Ascending aorta (tissue), 2 donors: Measurements from ENCODE around the gene PLXNA4. TPM values are rescaled to one million over a fixed set of nuclear protein-coding genes. Genes with fewer than 3 reads are reported as not detected.
A peak's percentile ranks its signal among the peaks of the same experiment; 100 is the strongest.

Experiments used
- DNase-seq, 2 donors: peaks; one replicate each; pipeline ENCODE4 v3.0.0-alpha.2; 2019; ENCODE audit warnings: low spot score in 2 of 2
- H3K27ac ChIP-seq, 2 donors: fragments of 200-600 bp; sonication (generic); one replicate each; pipeline ENCODE4 v1.5.1; 2016 to 2017; ENCODE audit warnings: mild to moderate bottlenecking in 1 of 2
- H3K27me3 ChIP-seq: fragments of 200-600 bp; sonication (generic); one replicate; pipeline ENCODE4 v1.5.1; 2017
- H3K36me3 ChIP-seq, 2 donors: fragments of 200-600 bp; sonication (generic); one replicate each; pipeline ENCODE4 v1.5.1; 2016
- H3K4me1 ChIP-seq, 2 donors: fragments of 200-600 bp; sonication (generic); one replicate each; pipeline ENCODE4 v1.5.1; 2016 to 2017; ENCODE audit warnings: mild to moderate bottlenecking in 1 of 2
- H3K4me3 ChIP-seq, 2 donors: fragments of 200-600 bp; sonication (generic); one replicate each; pipeline ENCODE4 v1.5.1; 2016 to 2017; ENCODE audit warnings: mild to moderate bottlenecking in 1 of 2
- H3K9me3 ChIP-seq, 2 donors: fragments of 200-600 bp; sonication (generic); one replicate each; pipeline ENCODE4 v1.5.1; 2016
- intact Hi-C: fragments of 100-400 bp; cut with DNase I; formaldehyde crosslinking; loops from one replicate; pipeline ENCODE4 v1.15.1; 2023
- total RNA-seq: library from RNA; depleted of rRNA; stranded (reverse); fragments of >200 nt; gene quantifications from one replicate; pipeline ENCODE4 v1.1.0, GENCODE V29; 2016
- TF ChIP-seq, protein P1 (sequence below), 3 experiments: fragments of 200-600 bp in 2 of 3; fragments of 450-650 bp in 1 of 3; sonication (generic) in 2 of 3; IDR thresholded peaks; one replicate each; pipeline ENCODE4 v1.5.1; 2016 to 2019; ENCODE audit warnings: antibody characterized with exemption in 3 of 3, mild to moderate bottlenecking in 1 of 3, moderate library complexity in 1 of 3

The PLXNA4 gene
- total RNA-seq, 1 donor from 2014 or later: 27.1 TPM

GRCh38 chr7:132351954-132352499 lies 224.2 kb downstream of the PLXNA4 start:
- H3K36me3 ChIP-seq: no peaks in the 10 kb centered on the region
- H3K9me3 ChIP-seq: no peaks in the 10 kb centered on the region
- TF ChIP-seq, protein P1, sequence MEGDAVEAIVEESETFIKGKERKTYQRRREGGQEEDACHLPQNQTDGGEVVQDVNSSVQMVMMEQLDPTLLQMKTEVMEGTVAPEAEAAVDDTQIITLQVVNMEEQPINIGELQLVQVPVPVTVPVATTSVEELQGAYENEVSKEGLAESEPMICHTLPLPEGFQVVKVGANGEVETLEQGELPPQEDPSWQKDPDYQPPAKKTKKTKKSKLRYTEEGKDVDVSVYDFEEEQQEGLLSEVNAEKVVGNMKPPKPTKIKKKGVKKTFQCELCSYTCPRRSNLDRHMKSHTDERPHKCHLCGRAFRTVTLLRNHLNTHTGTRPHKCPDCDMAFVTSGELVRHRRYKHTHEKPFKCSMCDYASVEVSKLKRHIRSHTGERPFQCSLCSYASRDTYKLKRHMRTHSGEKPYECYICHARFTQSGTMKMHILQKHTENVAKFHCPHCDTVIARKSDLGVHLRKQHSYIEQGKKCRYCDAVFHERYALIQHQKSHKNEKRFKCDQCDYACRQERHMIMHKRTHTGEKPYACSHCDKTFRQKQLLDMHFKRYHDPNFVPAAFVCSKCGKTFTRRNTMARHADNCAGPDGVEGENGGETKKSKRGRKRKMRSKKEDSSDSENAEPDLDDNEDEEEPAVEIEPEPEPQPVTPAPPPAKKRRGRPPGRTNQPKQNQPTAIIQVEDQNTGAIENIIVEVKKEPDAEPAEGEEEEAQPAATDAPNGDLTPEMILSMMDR (IDR thresholded peaks at IDR 0.05): no peak
- H3K4me3 ChIP-seq: peak overlapping the region; percentile 35
- intact Hi-C loops: loop anchor here (2.0 to 5.0 kb wide), 4 partner anchors 27 to 120 kb away; no protein-coding TSS in a partner anchor
- peak; percentile 11 to 83 for DNase-seq
- H3K27me3 ChIP-seq: no peaks in the 10 kb centered on the region
- H3K4me1 ChIP-seq: peaks cover 0 to 12% of the 10 kb centered on the region in 2 donors
- H3K27ac ChIP-seq: peak overlapping the region; percentile 60 to 87

DNA sequence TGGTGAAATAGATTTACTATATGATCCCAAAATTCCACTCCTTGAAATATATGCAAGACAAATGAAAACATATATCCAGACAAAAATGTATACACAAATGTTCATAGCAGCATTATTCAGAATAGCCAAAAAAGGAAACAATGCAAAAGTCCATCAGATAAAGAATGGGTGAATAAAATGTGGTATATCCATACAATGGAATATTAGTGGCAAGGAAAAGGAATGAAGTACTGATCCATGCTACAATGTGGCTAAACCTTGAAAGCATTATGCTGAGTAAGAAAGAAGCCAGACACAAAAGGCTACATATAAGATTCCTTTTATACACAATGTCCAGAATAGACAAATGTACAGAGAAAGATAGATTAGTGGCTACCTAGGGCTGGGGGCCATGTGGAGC lies 225.5 kb downstream of the PLXNA4 start:
- H3K27ac ChIP-seq: peak overlapping the region in 1 of 2 donors; percentile 87
- peaks cover 0 to 14% of the 10 kb centered on the region in 2 donors for H3K4me1 ChIP-seq
- DNase-seq: no peak
- H3K4me3 ChIP-seq: no peak overlapping the region
- H3K36me3 ChIP-seq: no peaks in the 10 kb centered on the region
- TF ChIP-seq, protein P1 (IDR thresholded peaks at IDR 0.05): no peak
- no peaks in the 10 kb centered on the region for H3K9me3 ChIP-seq
- intact Hi-C loops: loop anchor here (5.0 kb wide), 2 partner anchors 82 to 122 kb away; no protein-coding TSS in a partner anchor
- H3K27me3 ChIP-seq: no peaks in the 10 kb centered on the region

GRCh38 chr7:132349075-132349474 lies 227.2 kb downstream of the PLXNA4 start:
- no peak for DNase-seq
- intact Hi-C loops: no loop called here
- Histone ChIP-seq H3K36me3 (no peaks in the 10 kb centered on the region), H3K4me1 (peaks cover 4 to 15% of the 10 kb centered on the region in 2 donors), H3K4me3 (no peak overlapping the region), H3K27me3 (no peaks in the 10 kb centered on the region), H3K9me3 (no peaks in the 10 kb centered on the region), H3K27ac (no peak overlapping the region)
- TF ChIP-seq, protein P1 (IDR thresholded peaks at IDR 0.05): no peak

- intact Hi-C loops: no loop called here
- Histone ChIP-seq H3K36me3 (no peaks in the 10 kb centered on the region), H3K27ac (no peak overlapping the region), H3K27me3 (no peaks in the 10 kb centered on the region), H3K9me3 (no peaks in the 10 kb centered on the region), H3K4me1 (peaks cover 4 to 13% of the 10 kb centered on the region in 2 donors), H3K4me3 (no peak overlapping the region)
- no peak for DNase-seq
- TF ChIP-seq, protein P1 (IDR thresholded peaks at IDR 0.05): no peak
Measured at GRCh38 chr7:132348341-132348740, 227.9 kb downstream of the PLXNA4 start.

DNA sequence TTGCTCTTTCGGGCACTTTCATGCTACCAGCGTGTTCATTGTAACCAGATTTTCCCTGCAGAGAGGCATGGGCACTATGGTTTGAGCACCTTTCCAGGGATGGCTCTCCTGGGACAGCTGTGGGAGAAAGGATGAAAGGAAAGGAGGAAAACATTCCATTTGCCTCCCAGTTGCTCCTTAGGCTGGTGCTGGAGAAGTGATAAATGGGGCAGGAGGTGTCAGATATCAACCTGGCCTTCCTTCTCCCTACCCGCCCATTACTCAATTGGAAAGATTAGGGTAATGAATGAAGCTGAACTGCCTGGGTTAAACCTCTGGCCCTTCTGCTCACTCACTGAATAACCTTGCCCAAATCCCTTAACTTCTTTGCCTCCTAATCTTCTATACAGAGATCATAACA lies 228.4 kb downstream of the PLXNA4 start:
- no peak overlapping the region for H3K27ac ChIP-seq
- no peak overlapping the region for H3K4me3 ChIP-seq
- no peaks in the 10 kb centered on the region for H3K36me3 ChIP-seq
- intact Hi-C loops: no loop called here
- no peaks in the 10 kb centered on the region for H3K27me3 ChIP-seq
- TF ChIP-seq, protein P1 (IDR thresholded peaks at IDR 0.05): no peak
- no peaks in the 10 kb centered on the region for H3K9me3 ChIP-seq
- H3K4me1 ChIP-seq: peaks cover 4 to 10% of the 10 kb centered on the region in 2 donors
- no peak for DNase-seq
